Activated CD4-positive, alpha-beta T cell treated with anti-CD3 and anti-CD28 coated beads, Interleukin-2, amount 10 ng/mL, durations not matched to agents 7 days and 5 days (primary cell): ENCODE data around the gene PCDHGA1. TPM values are rescaled to one million over a fixed set of nuclear protein-coding genes. Genes with fewer than 3 reads are reported as not detected.

Experiments
- CTCF ChIA-PET: fragments of 350-600 bp; sonication (Branson Sonifier 250); formaldehyde crosslinking; loops from one replicate; lab custom pipeline; 2021; ENCODE audit warnings: antibody characterized with exemption; lab: Charles Lee
- POLR2A ChIA-PET: fragments of 350-600 bp; sonication (Branson Sonifier 250); formaldehyde crosslinking; loops from one replicate; lab custom pipeline; 2021; ENCODE audit warnings: antibody characterized with exemption; lab: Charles Lee
- DNase-seq: peaks from one replicate; pipeline ENCODE4 v3.0.0-alpha.2; 2020
- H3K27ac Mint-ChIP-seq: one replicate; pipeline ENCODE4 v1.8.0; 2021; ENCODE audit warnings: mild to moderate bottlenecking, moderate library complexity, mixed read lengths
- H3K27me3 Mint-ChIP-seq: one replicate; pipeline ENCODE4 v1.8.0; 2021; ENCODE audit warnings: mixed read lengths
- H3K36me3 Mint-ChIP-seq: one replicate; pipeline ENCODE4 v1.8.0; 2021; ENCODE audit warnings: low read depth, mixed read lengths
- H3K4me1 Mint-ChIP-seq: one replicate; pipeline ENCODE4 v1.8.0; 2021; ENCODE audit warnings: mixed read lengths
- H3K4me3 Mint-ChIP-seq: one replicate; pipeline ENCODE4 v1.8.0; 2021; ENCODE audit warnings: mild to moderate bottlenecking, moderate library complexity, mixed read lengths
- H3K9me3 Mint-ChIP-seq: one replicate; pipeline ENCODE4 v1.8.0; 2021; ENCODE audit warnings: mixed read lengths
- total RNA-seq, 2 experiments: library from RNA; stranded (reverse); gene quantifications; one replicate each; pipeline ENCODE4 v1.2.3, GENCODE V29; 2021

The PCDHGA1 gene
- total RNA-seq, 2 experiments from 2014 or later: 0.04 to 0.05 TPM

GRCh38 chr5:141495453-141495811 lies 165.1 kb downstream of the PCDHGA1 start:
- Mint-ChIP-seq H3K4me1 (peaks cover 6% of the 10 kb centered on the region), H3K27ac (no peak overlapping the region), H3K4me3 (no peak overlapping the region), H3K36me3 (peaks cover 2% of the 10 kb centered on the region), H3K27me3 (peaks cover 55% of the 10 kb centered on the region), H3K9me3 (peaks cover 2% of the 10 kb centered on the region)
- POLR2A ChIA-PET: no interaction called here
- CTCF ChIA-PET: no interaction called here
- DNase-seq: no peak

GRCh38 chr5:141496038-141496437 lies 165.7 kb downstream of the PCDHGA1 start:
- Mint-ChIP-seq H3K4me1 (peaks cover 6% of the 10 kb centered on the region), H3K36me3 (peaks cover 2% of the 10 kb centered on the region), H3K4me3 (no peak overlapping the region), H3K27me3 (peaks cover 49% of the 10 kb centered on the region), H3K27ac (no peak overlapping the region), H3K9me3 (peaks cover 2% of the 10 kb centered on the region)
- ChIA-PET CTCF (no interaction called here), POLR2A (no interaction called here)
- no peak for DNase-seq

- no peak overlapping the region for H3K27ac Mint-ChIP-seq
- H3K4me3 Mint-ChIP-seq: no peak overlapping the region
- no peaks in the 10 kb centered on the region for H3K4me1 Mint-ChIP-seq
- CTCF ChIA-PET: interaction anchor here (1.0 kb wide), 2 partner anchors 9 to 10 kb away, joined by 3 to 4 read pairs; no protein-coding TSS in a partner anchor
- H3K9me3 Mint-ChIP-seq: no peaks in the 10 kb centered on the region
- no peak for DNase-seq
- peaks cover 3% of the 10 kb centered on the region for H3K27me3 Mint-ChIP-seq
- POLR2A ChIA-PET: no interaction called here
- no peaks in the 10 kb centered on the region for H3K36me3 Mint-ChIP-seq
Observed at GRCh38 chr5:141501761-141502160, 171.4 kb downstream of the PCDHGA1 start.

DNA sequence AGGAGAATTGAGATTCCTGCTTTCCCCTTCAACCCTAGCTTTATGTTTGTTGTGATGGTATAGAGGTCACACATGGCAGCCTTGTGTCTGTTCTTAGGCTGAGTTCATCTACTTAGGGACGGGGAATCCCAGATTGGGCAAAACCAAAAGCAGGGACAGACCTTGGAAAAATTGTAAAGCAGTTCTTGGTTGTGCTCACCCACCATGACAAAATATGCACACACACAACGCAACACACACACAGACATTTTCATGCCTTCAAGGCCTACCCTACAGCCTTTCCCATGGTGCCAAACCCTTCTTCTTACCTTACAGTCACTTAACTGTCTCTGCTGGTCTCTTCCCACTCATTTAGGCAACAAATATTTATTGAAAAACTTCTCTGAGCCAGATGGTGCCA lies 173.4 kb downstream of the PCDHGA1 start:
- no peak overlapping the region for H3K27ac Mint-ChIP-seq

GRCh38 chr5:141504216-141504615 lies 173.9 kb downstream of the PCDHGA1 start:
- Mint-ChIP-seq H3K27me3 (no peaks in the 10 kb centered on the region), H3K9me3 (no peaks in the 10 kb centered on the region), H3K4me1 (no peaks in the 10 kb centered on the region), H3K27ac (no peak overlapping the region), H3K4me3 (no peak overlapping the region), H3K36me3 (no peaks in the 10 kb centered on the region)
- POLR2A ChIA-PET: no interaction called here
- DNase-seq: no peak
- CTCF ChIA-PET: interaction anchor here (1.1 to 1.5 kb wide), 2 partner anchors 8 to 14 kb away, joined by 3 to 6 read pairs; no protein-coding TSS in a partner anchor

More for the DNA sequence above, 173.4 kb downstream of the PCDHGA1 start:
- Mint-ChIP-seq H3K27me3 (peaks cover 3% of the 10 kb centered on the region), H3K9me3 (no peaks in the 10 kb centered on the region), H3K4me3 (no peak overlapping the region), H3K4me1 (no peaks in the 10 kb centered on the region), H3K36me3 (no peaks in the 10 kb centered on the region)
- ChIA-PET CTCF (interaction anchor here (1.1 to 1.5 kb wide), 2 partner anchors 9 to 15 kb away, joined by 3 to 6 read pairs; no protein-coding TSS in a partner anchor), POLR2A (no interaction called here)
- no peak for DNase-seq

GRCh38 chr5:141506381-141507155 lies 176.3 kb downstream of the PCDHGA1 start:
- H3K27ac Mint-ChIP-seq: no peak overlapping the region
- H3K9me3 Mint-ChIP-seq: no peaks in the 10 kb centered on the region
- H3K4me1 Mint-ChIP-seq: no peaks in the 10 kb centered on the region
- H3K4me3 Mint-ChIP-seq: no peak overlapping the region
- CTCF ChIA-PET: interaction anchor here (0.7 to 2.7 kb wide), 6 partner anchors 11 to 151 kb away, joined by 3 to 7 read pairs (median 3); partner anchors contain the start of genes PCDHGA4 and PCDHGC4
- no peaks in the 10 kb centered on the region for H3K36me3 Mint-ChIP-seq
- POLR2A ChIA-PET: interaction anchor here (0.5 kb wide), 1 partner anchor 8 kb away, joined by 8 read pairs; no protein-coding TSS in a partner anchor
- H3K27me3 Mint-ChIP-seq: no peaks in the 10 kb centered on the region
- no peak for DNase-seq

DNA sequence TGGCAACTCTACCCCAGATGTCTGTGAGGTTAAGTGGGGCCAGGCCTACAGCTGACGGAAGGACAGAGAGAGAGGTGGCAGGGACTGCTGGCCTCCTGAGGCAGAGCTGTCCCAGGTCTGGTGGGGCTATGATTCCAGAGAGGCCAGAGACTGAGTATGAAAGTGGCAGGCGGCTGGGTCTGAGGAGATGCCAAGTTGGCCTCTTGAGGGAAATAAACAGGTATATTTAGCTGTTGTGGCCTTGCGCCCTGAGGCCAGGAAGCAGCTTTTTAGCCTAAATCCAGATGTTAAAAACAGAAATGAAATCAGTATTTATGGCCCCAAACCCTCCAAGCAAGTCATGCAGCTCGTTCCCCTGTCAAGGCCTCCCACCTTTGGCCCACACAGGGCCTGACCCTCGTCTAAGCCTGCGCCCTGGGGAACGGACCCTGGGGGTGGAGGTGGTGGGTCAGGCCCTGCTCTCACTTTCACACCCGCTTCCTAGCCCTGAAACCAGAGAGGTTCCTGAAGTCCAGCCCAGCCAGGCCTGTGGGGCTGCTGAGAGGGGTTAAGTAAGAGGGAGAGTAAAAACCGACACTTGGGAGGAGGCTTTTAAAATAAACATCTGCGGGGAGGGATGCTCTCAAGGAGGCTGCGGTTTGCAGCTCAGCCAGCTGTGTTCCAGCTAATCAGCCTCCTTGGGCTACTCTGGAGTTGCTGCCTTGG lies 177.2 kb downstream of the PCDHGA1 start:
- peaks cover 4% of the 10 kb centered on the region for H3K4me1 Mint-ChIP-seq
- POLR2A ChIA-PET: interaction anchor here (0.5 kb wide), 1 partner anchor 7 kb away, joined by 8 read pairs; no protein-coding TSS in a partner anchor
- DNase-seq: no peak
- H3K9me3 Mint-ChIP-seq: no peaks in the 10 kb centered on the region
- H3K27me3 Mint-ChIP-seq: no peaks in the 10 kb centered on the region
- no peak overlapping the region for H3K27ac Mint-ChIP-seq
- no peak overlapping the region for H3K4me3 Mint-ChIP-seq
- CTCF ChIA-PET: interaction anchor here (0.8 to 2.7 kb wide), 8 partner anchors 10 to 180 kb away, joined by 3 to 7 read pairs (median 3); partner anchors contain the start of genes DIAPH1, PCDHGA12, PCDHGA4 and PCDHGC4
- no peaks in the 10 kb centered on the region for H3K36me3 Mint-ChIP-seq

DNA sequence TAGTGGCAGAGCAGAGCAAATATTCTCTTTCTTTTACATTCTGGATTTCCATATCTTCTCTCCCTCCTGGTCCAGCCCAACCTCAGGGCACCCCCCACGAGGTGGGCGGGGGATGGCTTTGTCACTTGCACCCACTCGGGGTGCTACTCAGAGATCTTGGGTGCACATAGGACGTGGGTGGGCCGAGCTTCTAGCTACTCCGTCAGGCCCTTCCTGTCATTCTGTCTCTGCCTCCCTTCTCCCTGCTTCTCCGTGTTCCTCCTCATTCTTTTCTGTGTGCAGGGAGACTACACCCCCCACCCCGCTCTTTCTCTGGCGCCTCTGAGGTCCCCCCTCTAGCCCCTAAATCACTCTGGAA lies 178.1 kb downstream of the PCDHGA1 start:
- POLR2A ChIA-PET: no interaction called here

GRCh38 chr5:141508798-141509611 lies 178.7 kb downstream of the PCDHGA1 start:
- peaks cover 16% of the 10 kb centered on the region for H3K4me1 Mint-ChIP-seq
- no peaks in the 10 kb centered on the region for H3K9me3 Mint-ChIP-seq
- peaks cover 9% of the 10 kb centered on the region for H3K36me3 Mint-ChIP-seq
- ChIA-PET CTCF (interaction anchor here (0.9 to 2.7 kb wide), 5 partner anchors 15 to 139 kb away, joined by 3 to 7 read pairs (median 4); partner anchors contain the start of genes PCDHGB3 and PCDHGB6), POLR2A (no interaction called here)
- no peak overlapping the region for H3K4me3 Mint-ChIP-seq
- H3K27ac Mint-ChIP-seq: no peak overlapping the region
- H3K27me3 Mint-ChIP-seq: no peaks in the 10 kb centered on the region
- DNase-seq: no peak

More for the DNA sequence above, 178.1 kb downstream of the PCDHGA1 start:
- CTCF ChIA-PET: interaction anchor here (0.8 to 2.7 kb wide), 5 partner anchors 16 to 181 kb away, joined by 3 to 7 read pairs (median 3); partner anchors contain the start of genes DIAPH1, PCDHGA12 and PCDHGB3
- no peak for DNase-seq
- Mint-ChIP-seq H3K36me3 (peaks cover 4% of the 10 kb centered on the region), H3K27me3 (no peaks in the 10 kb centered on the region), H3K9me3 (no peaks in the 10 kb centered on the region), H3K27ac (no peak overlapping the region), H3K4me3 (no peak overlapping the region), H3K4me1 (peaks cover 11% of the 10 kb centered on the region)

GRCh38 chr5:141510160-141510559 lies 179.8 kb downstream of the PCDHGA1 start:
- no peaks in the 10 kb centered on the region for H3K9me3 Mint-ChIP-seq
- peaks cover 22% of the 10 kb centered on the region for H3K4me1 Mint-ChIP-seq
- H3K36me3 Mint-ChIP-seq: peaks cover 9% of the 10 kb centered on the region
- H3K27ac Mint-ChIP-seq: no peak overlapping the region
- ChIA-PET POLR2A (no interaction called here), CTCF (interaction anchor here (0.8 to 3.7 kb wide), 3 partner anchors 18 to 89 kb away, joined by 3 to 13 read pairs (median 4); partner anchors contain the start of gene PCDHGA11)
- H3K27me3 Mint-ChIP-seq: no peaks in the 10 kb centered on the region
- no peak for DNase-seq
- no peak overlapping the region for H3K4me3 Mint-ChIP-seq

GRCh38 chr5:141510850-141511601 lies 180.7 kb downstream of the PCDHGA1 start:
- H3K36me3 Mint-ChIP-seq: peaks cover 16% of the 10 kb centered on the region
- H3K4me1 Mint-ChIP-seq: peaks cover 27% of the 10 kb centered on the region
- no peaks in the 10 kb centered on the region for H3K9me3 Mint-ChIP-seq
- no peak overlapping the region for H3K27ac Mint-ChIP-seq
- H3K27me3 Mint-ChIP-seq: no peaks in the 10 kb centered on the region
- DNase-seq: no peak
- ChIA-PET CTCF (interaction anchor here (0.8 to 3.7 kb wide), 5 partner anchors 19 to 90 kb away, joined by 3 to 13 read pairs (median 5); partner anchors contain the start of genes PCDHGA11 and PCDHGC3), POLR2A (no interaction called here)
- H3K4me3 Mint-ChIP-seq: no peak overlapping the region
